ENCODE results near the gene SESN2.

The SESN2 gene

DNA sequence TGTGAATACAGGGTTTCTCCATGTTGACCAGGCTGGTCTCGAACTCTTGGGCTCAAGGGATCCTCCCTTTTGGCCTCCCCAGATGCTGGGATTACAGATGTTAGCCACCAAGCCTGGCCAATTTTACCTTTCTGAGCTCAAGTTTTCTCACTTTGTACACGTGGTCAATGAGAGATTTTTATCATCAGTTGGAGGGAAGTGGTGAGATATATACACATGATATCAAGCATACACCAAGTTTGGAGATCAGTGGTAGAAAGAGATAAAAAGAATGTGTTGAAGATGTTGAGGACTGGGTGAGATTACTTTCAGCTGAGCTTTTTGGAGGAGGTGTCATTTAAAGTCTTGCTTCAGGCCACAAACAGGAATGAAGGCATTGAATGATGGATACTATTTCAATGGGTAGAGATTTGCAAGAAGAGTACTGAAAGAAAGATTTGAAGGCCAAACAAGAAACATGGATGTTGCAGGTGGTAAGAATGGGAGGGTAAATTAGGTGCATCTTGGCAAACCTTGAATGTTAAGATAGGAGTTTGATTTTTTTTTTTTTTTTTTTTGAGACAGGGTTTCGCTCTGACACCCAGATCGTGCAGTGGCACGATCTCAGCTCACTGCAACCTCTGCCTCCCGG, 3.0 kb upstream of the SESN2 start:
- no peak for DNase-seq

- DNase-seq: no peak
These were observed 1.6 kb upstream of the SESN2 start for GRCh38 chr1:28257736-28258135.

DNA sequence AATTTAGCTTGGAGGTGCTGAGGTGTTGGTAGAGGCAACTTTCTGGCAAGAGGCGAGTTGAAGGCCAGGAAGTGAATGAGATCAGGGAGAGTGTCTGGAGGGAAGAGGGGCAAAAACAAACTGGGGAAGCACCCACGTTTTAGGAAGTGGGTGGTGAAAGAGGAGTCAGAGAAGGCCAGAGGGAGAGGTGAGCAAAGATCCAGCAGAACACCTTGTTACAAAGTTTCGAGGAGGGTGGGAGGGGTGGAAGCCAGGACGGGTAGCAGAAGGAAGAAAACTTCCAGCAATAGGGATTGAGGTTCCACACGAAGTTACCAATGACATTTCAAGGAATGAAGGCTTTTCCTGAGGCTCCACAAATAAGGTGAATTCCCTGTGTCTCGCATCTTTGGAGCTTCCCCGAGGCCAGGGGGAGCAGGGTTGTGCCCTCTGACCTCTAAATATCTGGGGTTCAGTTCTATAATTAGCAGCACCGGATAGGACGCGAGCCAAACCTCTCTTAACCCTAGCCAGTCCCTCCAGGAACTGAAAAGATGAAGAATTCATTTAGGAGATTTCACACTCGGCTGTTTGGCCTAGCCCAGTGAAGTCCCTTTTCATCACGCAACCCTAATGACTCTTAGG, 578 bp upstream of the SESN2 start:
- DNase-seq: no peak

- DNase-seq: peak in 1 of 2 donors; percentile 44
These were observed 850 bp downstream of the SESN2 start for GRCh38 chr1:28259934-28260802.

DNA sequence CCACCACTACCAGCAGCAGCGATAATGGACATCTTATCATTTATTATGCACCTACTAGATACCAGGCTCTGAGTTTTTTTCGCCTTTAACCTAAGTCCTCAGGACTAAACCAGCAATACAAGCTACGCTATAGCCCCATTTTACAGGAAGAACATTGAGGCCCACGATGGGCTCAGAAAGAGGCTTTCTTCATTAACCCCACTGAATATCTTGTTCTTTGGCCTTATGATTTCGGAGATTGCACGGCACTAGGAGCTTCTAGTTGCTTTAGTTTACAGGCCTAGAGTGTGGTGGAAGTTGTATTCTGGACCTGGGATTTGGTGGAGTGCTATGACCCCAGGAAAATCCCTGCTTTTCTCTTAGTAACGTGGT, 1.5 kb downstream of the SESN2 start:
- no peak for DNase-seq

GRCh38 chr1:28264897-28265296, 5.6 kb downstream of the SESN2 start:
- DNase-seq: no peak

DNA sequence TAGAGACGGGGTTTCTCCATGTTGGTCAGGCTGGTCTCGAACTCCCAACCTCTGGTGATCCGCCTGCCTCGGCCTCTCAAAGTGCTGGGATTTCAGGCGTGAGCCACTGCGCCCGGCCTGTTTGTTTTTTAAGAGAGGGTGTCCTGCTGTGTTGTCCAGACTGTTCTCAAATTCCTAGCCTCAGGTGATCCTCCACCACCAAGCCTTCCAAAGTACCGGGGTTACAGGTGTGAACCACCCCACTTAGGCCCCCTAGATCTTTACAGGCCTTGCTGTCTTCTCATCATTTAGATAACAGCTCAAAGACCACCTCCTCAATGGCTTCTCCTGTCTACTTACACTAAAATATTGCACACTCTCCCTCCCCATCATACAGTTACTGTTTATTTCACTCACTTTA, 6.3 kb downstream of the SESN2 start:
- DNase-seq: no peak

DNA sequence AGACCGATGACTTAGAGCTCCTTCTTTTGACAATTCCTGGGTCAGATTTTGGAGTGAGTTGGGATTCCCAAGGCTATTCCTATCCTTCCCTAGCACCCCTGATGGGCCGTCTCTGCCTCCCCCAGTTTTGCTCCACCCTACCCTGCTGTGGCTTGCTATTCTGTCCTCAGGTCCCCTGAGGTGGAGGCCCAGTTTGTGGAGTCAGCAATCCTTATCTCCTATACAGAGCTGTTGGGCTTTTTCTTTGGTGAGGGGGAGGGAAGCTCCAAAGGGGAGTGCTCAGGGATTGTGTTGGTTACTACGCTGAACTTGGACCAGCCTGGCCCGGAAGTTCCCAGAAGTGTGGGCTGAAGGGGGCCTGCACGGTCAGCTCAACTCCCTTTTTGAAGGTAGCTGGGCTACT, 7.6 kb downstream of the SESN2 start:
- DNase-seq: no peak

GRCh38 chr1:28267633-28268032, 8.3 kb downstream of the SESN2 start:
- DNase-seq: no peak

DNA sequence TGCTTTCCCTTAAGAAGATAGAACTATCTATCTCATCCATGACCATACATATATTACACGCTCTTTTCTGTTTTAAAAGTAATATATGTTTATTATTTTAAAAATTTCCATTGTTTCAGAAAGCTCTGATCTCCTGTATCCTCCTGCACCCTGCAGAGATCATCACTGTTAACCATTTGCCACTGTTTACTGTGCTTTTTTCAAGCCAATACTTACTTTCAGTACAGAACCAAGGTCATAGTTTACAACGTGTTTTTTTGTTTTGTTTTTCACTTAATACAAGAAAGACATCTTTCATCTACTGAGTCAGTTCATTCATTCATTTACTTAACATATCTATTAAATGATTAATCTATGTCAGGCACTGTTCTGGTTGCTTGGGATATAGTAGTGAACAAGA, 10.2 kb downstream of the SESN2 start:
- no peak for DNase-seq

DNA sequence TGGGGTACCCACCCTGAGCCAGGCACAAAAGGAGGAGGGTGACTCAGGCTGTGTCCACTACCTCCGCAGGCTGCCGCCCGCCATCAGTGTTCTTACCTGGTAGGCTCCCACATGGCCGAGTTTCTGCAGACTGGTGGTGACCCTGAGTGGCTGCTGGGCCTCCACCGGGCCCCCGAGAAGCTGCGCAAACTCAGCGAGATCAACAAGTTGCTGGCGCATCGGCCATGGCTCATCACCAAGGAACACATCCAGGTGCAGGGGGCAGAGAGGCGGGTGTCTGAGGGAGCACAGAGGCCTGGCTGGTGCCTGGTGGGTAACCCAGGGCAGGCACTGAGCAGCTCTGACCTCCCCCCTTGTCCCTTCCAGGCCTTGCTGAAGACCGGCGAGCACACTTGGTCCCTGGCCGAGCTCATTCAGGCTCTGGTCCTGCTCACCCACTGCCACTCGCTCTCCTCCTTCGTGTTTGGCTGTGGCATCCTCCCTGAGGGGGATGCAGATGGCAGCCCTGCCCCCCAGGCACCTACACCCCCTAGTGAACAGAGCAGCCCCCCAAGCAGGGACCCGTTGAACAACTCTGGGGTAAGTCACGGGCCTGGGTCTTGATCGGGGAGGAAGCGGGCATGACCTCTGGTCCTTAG, 13.0 kb downstream of the SESN2 start:
- no peak for DNase-seq

- DNase-seq: no peak
These were observed 14.0 kb downstream of the SESN2 start for GRCh38 chr1:28273216-28273860.

DNA sequence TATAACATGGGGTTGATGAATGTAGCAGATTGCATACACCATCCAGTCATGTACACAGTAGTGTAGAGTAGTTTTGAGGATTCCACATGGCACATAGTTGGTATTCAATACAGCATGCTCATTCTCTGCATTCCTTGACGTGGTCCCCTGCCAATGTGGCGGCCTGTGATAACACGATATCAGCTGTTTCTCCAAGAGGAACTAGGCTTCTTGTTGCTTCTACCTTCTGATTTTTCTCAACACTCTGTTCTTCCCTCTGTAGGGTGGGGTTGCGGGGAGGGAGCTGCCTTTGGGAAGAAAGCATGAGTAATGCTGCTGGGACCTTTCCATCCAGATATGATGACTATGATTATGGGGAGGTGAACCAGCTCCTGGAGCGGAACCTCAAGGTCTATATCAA, 19.4 kb downstream of the SESN2 start:
- no peak for DNase-seq

DNA sequence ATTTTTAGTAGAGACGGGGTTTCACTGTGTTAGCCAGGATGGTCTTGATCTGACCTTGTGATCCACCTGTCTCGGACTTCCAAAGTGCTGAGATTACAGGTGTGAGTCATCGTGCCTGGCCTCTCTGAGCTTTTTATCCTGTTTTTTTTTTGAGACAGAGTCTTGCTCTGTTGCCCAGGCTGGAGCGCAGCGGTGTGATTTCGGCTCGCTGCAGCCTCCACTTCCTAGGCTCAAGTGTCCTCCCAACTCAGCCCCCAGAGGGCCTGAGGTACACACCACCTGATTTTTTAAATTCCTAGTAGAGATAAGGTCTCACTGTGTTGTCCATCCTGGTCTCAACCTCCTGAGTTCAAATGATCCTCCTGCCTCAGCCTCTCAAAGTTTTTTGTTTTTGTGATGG, 20.4 kb downstream of the SESN2 start:
- DNase-seq: no peak

DNA sequence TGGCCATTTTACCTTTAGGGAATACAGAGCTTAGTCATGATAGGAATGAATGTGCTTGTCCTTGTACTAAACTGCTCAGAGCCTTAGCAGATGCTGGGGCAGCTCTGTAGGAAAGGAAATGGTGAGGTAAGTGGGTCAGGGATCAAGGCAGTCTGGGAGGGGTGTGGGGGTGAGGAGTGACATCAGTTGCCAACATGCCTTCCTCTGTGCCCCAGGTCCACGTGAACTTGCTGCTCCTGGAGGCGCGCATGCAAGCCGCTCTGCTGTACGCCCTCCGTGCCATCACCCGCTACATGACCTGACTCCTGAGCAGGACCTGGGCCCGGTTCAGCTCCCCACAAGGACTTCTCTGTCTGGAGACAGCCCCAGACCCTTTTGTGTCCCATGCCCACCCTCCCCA, 21.2 kb downstream of the SESN2 start:
- no peak for DNase-seq

- DNase-seq: no peak
These were observed 21.7 kb downstream of the SESN2 start for GRCh38 chr1:28280977-28281381.

- DNase-seq: no peak
These were observed 22.5 kb downstream of the SESN2 start for GRCh38 chr1:28281608-28282425.

DNA sequence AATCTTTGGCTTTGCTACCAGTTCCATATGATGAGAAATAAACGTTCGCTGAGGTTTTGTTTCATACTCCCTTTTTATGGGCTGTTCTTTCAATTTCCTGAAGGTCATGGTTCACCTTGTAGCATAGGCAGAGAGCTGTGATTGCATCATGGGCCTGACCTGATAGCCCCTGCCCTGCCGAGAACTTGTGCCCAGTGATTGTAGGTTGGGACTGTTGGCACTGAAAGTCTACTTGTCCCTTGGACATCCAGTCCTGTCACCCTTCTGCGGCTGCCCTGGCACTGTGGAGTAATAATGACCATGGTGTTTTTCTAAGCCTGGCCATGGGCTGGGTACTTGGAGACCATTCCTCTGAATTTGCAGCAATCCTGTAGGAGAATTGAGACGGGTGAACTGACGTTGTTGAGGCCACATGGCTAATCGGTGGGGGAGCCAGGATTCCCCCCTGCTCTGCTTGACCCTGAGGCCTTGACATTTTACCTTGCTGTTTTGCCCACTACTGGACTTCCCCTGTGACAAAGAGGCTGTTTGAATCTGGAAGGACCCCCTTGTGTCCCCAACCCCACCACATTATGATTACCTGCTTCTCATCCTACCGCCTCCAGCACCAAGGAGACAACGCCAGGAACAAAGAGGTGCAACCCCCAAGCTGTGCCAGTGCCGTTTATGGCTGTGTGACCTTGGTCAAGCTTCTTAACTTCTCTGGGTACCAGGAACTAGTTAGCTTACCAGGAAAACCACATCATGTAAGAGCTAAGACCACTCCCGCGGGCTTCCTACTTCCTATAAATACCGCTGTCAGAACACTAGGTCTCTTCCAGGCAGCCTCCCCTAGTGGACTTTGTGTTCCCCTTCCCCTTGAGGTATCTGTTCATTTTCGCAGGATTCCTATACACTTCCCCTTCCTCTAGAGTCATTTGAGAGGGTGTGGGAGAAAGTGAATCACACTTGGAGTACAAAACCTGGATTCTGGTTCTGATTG, 23.4 kb downstream of the SESN2 start:
- DNase-seq: no peak

DNA sequence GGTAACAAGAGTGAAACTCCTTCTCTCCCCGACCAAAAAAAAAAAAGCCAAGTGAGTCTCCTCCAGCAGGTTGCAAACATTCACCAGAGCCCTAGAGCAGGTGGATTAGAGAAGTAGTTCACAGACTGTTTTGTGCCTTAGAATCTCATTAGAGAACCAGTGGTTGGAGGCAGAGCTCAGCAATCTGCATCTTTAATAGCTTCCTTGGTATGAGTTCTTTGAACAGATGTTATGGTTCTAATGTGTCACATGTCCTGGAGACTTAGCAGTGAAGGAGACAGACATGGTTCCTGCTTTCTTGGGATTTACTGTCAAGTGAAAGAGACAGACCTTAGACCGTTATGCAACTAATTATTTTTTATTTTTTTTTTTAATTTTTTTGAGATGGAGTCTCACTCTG, 26.8 kb downstream of the SESN2 start:
- no peak for DNase-seq

DNA sequence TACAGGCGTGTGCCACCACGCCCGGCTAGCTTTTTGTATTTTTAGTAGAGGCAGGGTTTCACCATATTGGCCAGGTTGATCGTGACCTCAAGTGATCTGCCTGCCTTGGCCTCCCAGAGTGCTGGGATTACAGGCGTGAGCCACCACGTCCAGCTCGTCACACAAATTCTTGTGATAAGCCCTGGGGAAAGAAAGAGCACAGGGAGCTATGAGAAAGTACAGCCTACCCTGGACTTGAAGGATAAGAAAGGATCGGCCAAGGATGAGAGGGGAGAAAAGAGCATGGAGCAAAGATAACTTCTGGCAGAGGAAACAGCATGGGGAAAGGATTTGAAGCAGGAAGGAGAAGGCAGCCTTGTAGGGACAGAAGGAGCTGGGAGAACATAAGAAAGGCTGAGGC, 29.2 kb downstream of the SESN2 start:
- no peak for DNase-seq

DNA sequence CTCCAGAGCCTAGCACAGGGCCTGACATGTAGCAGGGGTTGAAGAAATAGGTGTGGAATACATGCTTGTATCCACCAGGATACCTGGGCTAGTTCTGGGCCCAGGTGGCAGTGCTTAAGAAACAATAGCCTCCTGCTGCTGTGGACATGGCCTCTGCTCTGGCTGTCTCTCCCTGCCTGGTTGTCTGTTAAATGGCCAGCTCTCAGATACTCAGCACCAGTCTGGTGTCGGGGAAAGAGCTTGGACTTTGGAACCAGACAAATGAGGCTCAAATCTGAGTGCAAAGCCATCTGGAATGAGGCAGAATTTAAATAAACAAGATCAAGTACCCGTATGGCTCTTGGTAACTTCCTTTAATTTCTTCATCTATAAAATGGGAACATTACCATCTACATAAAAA, 31.5 kb downstream of the SESN2 start:
- no peak for DNase-seq

All from hippocampal formation (tissue), 2 donors.